Renal cortex interstitium (tissue), 11 donors: ENCODE measurements around the gene GPR137C. TPM values are rescaled to one million over a fixed set of nuclear protein-coding genes. Genes with fewer than 3 reads are reported as not detected.
"Not testable (repeated sequence)": the region's sequence is repeated elsewhere in the genome, so short reads cannot be mapped to it uniquely, and the experiment has no call there.

Source experiments
- DNase-seq, 11 donors: peaks; one replicate each; pipeline ENCODE4 v3.0.0-alpha.2; 2013; ENCODE audit warnings: low read depth in 9 of 11, low spot score in 4 of 11; ENCODE audit errors: extremely low read depth in 1 of 11
- polyA plus RNA-seq, 3 donors: library from polyadenylated mRNA; unstranded; fragments of 120-200 nt; gene quantifications; one replicate each; pipeline ENCODE4 v1.2.1, GENCODE V29; 2013; ENCODE audit not compliant: insufficient read length in 3 of 3

The GPR137C gene
- polyA plus RNA-seq, 3 donors, result 5.9 to 9.1 (median 8.2) TPM

DNA sequence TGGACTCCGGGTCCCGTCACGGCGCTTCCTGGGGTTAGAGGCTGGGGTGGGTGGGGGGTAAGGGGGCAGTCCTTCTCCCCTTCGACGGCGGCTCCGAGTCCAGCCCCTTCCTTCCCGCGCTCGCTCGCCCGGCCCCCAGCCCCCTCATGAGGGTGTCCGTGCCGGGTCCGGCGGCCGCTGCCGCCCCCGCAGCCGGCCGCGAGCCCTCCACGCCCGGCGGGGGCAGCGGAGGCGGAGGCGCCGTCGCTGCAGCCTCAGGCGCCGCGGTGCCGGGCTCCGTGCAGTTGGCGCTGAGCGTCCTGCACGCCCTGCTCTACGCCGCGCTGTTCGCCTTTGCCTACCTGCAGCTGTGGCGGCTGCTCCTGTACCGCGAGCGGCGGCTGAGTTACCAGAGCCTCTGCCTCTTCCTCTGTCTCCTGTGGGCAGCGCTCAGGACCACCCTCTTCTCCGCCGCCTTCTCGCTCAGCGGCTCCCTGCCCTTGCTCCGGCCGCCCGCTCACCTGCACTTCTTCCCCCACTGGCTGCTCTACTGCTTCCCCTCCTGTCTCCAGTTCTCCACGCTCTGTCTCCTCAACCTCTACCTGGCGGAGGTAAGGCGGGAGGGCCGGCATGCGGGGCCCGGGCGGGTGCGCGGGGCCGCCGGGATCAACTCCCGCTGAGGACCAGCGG is 500 bp downstream of the GPR137C start:
- DNase-seq, result peak in 10 of 11 donors; percentile 6 to 42 (median 24)

DNA sequence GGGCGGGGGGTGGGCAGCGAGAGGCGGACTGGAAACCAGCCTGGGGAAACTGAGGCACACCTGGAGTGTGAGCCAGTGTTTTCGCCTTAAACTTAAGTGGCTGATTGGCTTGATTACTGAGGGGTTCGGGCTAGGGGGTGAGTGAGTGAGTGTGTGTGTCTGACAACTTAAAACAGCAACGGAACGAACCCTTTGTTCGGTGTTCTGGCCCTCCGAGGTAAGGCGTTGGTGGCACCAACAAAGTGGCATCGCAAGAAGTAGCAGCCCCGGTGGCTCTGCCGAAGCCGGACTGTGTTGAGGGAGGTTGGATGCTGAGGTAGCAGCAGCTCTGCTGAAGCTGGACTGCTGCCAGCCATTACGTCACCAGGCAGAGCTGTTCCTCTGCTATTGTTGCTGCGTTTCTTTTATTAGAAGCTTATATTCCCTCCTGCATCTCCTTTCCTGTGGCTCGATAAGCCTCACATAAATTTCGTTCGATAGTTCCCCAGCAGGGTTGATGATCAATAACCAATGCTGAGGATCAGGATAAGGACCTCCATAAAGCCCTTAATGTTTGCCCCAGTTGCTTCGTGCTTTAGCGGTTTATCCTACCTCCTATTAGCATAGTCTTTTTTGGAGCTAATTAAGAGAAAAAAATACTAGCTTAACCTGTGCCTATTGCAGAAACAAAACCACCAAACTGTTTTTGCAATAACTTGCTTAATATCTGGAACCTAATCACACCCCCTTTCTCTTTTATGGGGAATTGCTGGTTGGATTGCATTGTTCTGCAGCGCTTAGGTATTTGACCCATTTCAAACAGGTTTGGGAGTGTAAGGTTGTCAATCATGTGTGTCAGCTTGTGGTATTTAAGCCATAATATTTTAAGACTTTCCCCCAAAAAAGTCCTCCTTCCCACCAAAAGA is 1.3 kb downstream of the GPR137C start:
- DNase-seq, result peak; percentile 78 to 94 (median 87)

DNA sequence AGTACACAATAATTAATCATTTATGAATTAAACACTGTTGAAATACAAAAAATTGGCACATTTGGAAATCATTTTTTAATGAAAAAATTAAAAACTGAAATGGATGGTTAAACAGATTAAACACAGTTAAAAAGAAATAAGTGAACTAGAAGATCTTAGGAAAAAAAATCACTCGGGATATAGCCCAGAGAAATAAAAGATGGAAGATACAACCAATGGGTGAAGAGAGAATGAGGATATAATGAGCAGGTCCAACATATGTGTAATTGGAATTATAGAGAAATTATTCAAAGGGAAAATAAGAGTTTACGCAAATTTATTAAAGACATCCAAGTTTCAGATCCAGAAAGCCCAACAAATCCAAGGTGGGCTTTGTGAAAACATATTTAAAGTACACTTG is 6.1 kb downstream of the GPR137C start:
- DNase-seq, result no peak

DNA sequence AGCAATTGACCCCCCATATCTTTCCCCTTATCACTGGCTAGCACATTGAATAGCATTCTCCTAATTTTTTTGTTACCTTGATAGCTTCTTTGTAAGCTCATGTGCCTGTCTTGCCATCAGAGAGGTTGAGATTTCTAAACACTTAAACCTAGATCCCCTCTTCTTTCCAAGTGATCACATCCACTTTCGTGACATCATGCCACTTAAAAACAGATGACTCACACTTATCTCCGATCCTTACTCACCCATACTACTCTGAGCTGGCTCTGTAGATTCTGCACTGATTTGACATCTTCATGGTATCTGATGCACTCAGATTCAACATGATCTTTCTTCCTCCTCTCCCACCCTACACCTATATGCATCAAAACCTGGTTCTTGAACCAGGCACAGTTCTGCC is 10.5 kb downstream of the GPR137C start:
- no peak for DNase-seq

DNA sequence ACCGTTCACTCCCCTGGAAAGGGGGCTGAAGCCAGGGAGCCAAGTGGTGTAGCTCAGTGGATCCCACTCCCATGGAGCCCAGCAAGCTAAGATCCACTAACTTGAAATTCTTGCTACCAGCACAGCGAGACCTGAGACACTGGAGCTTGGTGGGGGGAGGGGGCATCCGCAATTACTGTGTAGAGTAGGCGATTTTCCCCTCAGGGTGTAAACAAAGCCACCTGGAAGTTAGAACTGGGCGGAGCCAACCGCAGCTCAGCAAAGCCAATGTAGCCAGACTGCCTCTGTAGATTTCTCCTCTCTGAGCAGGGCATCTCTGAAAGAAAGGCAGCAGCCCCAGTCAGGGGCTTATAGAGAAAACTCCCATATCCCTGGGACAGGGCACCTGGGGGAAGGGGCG is 15.8 kb downstream of the GPR137C start:
- not testable (repeated sequence) for DNase-seq

DNA sequence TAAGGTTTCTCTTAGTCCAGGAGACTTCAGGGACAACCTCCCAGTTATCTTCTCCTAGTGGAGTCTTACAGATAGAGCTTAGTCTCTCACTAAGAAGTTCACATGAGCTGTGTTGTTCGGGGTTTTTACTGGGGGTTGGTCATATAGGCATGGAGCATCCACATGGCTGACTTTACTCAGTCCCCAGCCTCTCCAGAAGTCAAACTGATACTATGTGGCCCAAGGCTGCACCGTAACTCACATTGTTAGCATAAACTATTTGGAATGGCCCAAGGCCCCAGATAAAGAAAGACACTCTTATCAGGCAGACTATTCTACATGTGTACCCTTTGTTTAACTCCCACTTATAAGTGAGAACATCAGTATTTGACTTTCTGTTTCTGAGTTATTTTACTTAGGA is 23.2 kb downstream of the GPR137C start:
- no peak for DNase-seq

DNA sequence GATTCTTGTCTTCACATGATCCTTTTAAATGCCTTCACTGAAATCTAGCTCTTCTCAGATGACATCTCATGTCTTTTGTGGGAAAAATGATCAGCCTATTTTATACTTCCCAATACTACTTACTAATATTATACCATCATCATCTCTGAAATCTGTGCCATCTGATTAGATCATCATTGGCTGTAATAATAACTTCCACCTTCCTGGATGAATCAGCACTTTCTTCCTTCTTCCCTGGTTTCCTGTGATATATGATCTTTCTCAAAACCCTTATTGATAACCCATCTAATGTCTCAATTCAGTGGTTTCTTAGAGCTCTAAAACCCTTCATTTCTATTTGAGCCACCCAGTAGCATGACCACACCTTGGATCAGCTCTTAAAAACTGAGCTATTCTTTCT is 30.9 kb downstream of the GPR137C start:
- no peak for DNase-seq

DNA sequence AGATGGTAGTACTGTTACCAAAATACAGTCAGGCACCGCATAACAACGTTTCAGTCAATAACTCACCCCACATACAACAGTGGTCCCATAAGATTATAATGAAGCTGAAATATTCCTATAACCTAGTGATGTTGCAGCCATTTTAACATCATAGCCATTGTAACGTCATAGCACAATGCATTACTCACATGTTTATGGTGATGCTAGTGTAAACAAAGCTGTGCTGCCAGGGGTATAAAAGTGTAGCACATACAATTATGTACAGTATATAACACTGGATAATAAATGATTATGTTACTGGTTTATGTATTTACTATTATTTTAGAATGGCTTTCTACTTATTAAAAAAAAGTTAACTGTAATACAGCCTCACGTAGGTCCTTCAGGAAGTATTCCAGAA is 37.0 kb downstream of the GPR137C start:
- no peak for DNase-seq

DNA sequence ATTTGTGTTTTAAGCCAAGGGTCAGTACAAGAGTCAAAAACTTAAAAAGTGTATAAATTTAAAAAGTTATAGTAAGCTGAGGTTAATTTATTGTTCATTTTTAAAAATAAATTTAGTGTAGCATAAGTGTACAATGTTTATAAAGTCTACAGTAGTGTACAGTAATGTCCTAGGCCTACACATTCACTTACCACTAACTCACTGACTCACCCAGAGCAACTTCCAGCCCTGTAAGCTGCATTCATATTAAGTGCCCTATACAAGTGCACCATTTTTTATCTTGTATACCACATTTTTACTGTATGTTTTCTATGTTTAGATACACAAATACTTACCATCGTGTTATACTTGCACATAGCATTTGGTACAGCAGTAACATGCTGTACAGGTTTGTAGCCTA is 37.7 kb downstream of the GPR137C start:
- no peak for DNase-seq

DNA sequence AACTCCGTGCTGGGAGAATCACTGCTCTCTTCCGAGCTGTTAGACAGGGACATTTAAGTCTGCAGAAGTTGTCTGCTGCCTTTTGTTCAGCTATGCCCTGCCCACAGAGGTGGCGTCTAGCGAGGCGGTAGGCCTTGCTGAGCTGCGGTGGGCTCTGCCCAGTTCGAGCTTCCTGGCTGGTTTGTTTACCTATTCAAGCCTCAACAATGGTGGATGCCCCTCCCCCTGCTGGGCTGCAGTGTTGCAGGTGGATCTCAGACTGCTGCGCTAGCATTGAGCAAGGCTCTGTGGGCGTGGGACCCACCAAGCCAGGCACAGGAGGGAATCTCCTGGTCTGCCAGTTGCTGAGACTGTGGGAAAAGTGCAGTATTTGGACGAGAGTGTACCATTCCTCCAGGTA is 43.7 kb downstream of the GPR137C start:
- no peak for DNase-seq

DNA sequence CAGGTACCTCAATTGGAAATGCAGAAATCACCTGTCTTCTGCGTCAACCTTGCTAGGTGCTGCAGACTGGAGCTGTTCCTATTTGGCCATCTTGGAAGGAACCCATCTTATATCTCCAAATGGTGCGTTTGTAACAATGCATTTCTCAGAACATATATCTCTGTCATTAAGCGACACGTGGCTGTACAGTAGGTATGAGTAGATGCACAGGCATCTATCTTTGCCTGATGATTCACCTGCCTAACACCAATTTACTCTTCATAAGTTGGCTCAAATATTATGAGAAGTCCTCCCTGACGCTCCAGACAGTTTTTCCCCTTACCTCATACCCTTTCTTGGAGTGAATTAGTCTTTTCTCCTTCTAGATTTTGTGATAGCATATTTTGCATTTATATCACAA is 44.2 kb downstream of the GPR137C start:
- DNase-seq, result no peak

DNA sequence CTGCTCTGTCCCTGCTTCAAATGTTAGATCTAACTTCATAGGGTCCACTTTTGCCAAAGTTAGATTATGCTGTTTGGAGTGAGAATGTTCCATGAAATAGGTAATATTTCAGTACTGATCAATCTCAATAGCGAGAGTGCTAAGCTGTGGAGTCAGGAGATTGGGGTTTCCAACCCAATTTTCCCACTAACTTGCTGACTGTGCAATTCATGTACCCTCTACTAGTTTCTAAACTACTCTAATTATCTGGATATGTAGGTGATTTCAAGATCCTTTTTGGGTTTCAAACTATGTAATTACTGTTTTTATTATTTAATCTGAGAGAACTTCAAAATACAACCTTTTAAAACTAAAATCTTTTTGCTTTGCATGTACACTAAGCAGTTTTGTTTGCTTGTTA is 45.9 kb downstream of the GPR137C start:
- DNase-seq, result no peak

DNA sequence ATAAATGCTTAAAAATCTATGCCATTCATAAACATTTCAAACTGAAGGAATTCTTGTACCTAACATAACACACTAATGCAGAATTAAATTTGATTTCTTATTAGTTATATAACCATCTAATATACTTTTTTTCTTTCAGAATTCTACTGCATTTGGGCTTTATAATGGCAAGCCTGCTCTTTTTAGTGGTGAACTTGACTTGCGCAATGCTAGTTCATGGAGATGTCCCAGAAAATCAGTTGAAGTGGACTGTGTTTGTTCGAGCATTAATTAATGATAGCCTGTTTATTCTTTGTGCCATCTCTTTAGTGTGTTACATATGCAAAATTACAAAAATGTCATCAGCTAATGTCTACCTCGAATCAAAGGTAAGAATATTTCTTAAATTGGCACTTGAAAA is 47.3 kb downstream of the GPR137C start:
- no peak for DNase-seq

DNA sequence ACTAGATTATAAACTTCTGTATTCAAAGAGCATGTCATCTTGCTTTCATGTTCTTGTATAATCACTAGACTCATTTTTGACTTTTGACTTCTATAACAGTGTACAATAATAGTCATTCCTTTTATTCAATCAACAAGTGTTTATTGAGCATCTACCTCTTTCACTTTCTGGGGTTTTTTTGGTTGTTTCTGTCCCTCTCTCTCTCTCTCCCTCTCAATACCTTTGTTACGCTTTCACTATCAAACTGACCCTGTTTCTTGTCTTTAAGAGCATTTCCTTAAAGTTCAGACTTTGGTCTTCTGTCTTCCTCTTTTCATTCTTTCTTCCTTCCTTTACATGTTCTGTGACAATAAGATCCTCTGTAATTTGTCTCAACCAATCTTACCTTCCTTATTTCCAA is 49.5 kb downstream of the GPR137C start:
- DNase-seq, result no peak

DNA sequence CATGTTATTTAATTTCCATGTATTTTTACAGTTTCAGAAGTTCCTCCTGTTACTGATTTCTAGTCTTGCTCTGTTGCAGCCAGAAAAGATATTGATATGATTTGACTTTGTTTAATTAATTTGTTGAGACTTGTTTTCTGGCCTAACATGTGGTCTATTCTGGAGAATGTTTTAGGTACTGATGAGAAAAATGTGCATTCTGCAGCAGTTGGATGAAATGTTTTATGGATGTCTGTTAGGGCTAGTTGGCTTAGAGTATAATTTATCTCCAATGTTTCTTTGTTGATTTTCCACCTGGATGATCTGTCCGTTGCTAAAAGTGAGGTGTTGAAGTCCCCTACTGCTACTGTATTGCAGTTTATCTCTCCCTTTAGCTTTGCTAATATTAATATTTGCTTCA is 54.4 kb downstream of the GPR137C start:
- no peak for DNase-seq

DNA sequence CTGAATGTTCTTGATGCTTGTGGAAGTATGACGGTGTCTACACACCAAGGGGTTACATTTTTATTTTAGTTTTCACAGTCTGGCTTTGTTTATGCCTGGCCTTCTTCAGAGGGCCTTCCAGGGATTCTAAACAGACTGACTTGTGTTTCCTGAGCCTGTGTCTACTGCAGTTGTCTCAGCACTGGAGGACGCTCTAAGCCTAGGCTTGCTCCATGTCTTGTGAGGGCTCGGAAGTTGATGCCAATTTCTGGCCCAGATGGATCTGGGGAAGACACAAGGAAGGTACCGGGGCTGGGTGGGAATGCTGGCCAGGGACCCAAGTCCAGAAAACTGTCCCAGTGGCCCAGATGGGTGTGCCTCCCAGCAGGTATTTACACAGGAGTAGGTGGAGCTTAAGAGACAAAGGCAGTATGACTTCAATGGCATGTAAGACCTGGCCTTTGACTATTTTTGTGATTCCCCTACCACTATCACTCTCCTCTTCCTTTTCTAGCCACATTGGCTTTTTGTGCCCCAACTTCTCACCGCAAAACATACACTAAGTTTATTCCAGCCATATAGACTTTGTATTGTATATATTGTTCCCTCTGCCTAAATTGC is 56.9 kb downstream of the GPR137C start:
- no peak for DNase-seq

DNA sequence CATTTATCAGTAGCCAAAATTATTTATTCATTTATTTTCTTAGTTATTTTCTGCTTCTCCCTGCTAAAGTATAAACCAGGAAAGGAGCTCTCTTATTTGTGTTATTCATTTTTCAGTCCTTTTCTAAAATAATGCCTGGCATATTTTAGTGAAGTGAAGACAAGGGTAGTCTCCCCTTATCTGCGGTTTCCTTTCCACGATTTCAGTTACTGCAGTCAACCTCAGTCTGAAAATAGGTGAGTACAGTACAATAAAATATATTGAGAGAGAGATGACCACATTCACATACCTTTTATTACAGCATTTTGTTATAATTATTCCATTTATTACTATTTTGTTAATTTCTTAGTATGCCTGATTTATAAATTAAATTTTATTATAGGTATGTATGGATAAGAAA is 57.6 kb downstream of the GPR137C start:
- no peak for DNase-seq

DNA sequence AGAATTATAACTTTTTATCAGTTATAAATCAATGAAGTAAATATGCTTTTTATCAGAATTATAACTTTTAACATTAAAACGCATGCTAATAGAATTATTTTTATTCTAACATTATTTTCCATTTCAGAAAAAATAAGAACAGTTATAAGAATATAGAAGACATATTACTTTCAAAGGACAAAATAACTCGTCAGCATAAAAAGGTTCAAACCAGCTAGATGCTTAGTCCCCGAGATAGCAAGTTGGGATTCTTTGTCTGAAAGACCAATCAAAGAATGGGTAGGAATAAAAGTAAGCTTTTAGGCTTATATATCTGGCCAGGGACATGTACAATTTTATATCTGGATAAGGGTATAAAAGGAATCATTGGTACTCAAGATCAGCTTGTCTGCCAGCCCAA is 66.0 kb downstream of the GPR137C start:
- DNase-seq, result no peak

DNA sequence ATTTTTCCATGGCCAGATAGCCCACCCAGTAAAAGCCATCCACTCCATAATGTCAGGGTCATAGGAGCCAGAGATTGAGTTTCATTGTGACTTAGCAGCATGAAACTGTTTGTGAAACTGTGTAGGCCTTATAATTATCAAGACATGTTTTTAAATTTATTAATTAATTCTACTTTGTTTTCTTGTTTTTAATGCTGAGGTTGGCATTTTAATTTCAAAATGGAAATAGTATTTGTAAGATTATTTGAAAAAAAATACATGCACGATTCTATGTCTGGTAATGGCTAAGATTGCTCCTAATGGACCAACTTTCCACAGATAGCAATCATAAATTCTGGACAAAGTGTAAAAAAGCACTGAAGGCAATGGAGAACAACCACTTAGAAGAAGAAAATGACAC is 67.1 kb downstream of the GPR137C start:
- DNase-seq, result no peak

DNA sequence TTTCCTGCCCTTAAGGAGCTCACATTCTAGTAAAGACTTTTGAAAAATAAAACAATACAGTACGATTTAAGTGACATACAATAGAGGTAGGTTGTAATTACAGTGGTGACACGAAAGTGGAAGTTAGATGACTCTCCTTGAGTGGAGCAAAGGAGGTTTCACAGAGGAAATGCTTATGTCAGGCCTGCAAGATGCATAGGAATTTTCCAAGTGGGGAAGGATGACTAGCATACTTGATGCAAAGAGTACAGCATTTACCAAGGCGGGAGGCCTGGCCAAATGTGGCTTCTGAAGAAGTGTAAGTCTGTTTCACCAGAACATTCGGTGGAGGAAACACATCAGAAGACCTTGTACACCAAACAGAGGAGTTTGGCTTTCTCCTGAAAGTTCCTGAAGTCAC is 87.5 kb downstream of the GPR137C start:
- DNase-seq, result no peak
